Measurements from ENCODE around the gene IMMP2L.

DNA sequence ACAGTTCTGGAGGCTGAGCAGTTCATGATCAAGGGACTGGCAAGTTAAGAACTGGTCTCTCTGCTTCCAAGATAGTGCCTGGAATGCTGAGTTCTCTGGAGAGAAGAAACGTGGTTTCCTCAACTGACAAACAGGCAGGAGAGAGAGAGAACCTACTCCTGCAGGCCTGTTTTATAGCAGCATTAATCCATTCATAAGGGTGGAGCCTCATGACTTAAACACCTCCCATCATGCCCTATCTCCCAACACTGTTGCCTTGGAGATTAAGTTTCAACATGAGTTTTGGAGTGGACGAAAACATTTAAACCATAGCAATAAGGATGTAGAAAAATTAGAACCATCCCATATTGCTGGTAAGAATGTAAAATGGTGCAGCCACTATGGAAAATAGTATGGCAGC is 32.3 kb upstream of the IMMP2L start:
- TF ChIP-seq POLR2A (IDR thresholded peaks at IDR 0.05): no peak
- no peak for TF ChIP-seq CTCF (IDR thresholded peaks at IDR 0.05)

All from thyroid gland (tissue), 4 donors.